ENCODE results near the gene SLC2A13.

GRCh38 chr12:39958377-39958776 is 147.5 kb downstream of the SLC2A13 start:
- TF ChIP-seq POLR2A (IDR thresholded peaks at IDR 0.05) (no peak), CTCF (IDR thresholded peaks at IDR 0.05) (no peak), POLR2AphosphoS5 (IDR thresholded peaks at IDR 0.05) (no peak)
